ENCODE measurements around the gene C19orf12. TPM values are rescaled to one million over a fixed set of nuclear protein-coding genes. Genes with fewer than 3 reads are reported as not detected.
A peak's percentile ranks its signal among the peaks of the same experiment; 100 is the strongest.

C19orf12 gene
- total RNA-seq, 1 experiment from 2014 or later = 17.5 TPM

DNA sequence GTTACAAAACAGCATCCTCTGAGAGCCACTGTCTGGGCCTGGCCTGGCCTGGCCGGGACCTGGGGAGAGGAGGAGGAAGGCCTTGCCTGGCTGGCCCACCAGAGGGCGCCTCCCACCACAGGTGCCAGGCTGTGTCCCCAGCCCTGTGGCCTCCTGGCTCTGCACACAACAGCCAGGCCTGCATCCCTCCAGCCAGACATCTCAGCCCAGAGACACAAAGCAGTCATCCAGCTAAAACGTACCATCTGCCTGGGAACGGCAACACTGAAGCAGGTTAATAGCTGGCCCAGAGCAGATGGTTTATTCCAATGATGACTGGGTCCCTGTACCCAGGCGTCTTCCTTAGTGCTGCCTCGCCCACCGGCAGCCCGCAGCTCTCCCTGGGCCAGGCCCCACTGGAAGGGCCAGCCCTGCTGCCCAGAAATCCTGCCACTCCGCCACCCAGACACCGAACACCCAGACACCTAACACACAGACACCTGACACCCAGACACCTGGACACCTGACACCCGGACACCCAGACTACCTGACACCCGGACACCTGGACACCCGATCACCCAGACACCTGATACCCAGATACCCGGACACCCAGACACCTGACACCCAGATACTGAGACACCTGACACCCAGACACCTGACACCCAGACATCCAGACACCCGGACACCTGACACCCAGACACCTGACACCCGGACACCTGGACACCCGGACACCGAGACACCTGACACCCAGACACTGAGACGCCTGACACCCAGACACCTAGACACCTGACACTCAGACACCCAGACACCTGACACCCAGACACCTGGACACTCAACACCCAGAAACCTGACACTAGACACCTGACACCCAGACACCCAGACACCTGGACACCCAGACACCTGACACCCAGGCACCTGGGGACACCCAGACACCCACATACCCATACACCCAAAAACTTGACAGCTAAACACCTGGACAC lies 20.1 kb downstream of the C19orf12 start:
- no TSS peak for BruUV-seq (replicated peaks)
- no peak overlapping the region for H3K4me3 Mint-ChIP-seq (ENCODE audit: low read depth, unreplicated experiment)
- peak; percentile 77 for DNase-seq
- no peaks in the 10 kb centered on the region for H3K9me3 Mint-ChIP-seq (ENCODE audit: low read depth, unreplicated experiment)
- CTCF ChIA-PET = no interaction called here
- TF ChIP-seq, protein P1, sequence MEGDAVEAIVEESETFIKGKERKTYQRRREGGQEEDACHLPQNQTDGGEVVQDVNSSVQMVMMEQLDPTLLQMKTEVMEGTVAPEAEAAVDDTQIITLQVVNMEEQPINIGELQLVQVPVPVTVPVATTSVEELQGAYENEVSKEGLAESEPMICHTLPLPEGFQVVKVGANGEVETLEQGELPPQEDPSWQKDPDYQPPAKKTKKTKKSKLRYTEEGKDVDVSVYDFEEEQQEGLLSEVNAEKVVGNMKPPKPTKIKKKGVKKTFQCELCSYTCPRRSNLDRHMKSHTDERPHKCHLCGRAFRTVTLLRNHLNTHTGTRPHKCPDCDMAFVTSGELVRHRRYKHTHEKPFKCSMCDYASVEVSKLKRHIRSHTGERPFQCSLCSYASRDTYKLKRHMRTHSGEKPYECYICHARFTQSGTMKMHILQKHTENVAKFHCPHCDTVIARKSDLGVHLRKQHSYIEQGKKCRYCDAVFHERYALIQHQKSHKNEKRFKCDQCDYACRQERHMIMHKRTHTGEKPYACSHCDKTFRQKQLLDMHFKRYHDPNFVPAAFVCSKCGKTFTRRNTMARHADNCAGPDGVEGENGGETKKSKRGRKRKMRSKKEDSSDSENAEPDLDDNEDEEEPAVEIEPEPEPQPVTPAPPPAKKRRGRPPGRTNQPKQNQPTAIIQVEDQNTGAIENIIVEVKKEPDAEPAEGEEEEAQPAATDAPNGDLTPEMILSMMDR (IDR thresholded peaks at IDR 0.05; ENCODE audit: unreplicated experiment) = peak; percentile 79
- intact Hi-C loops (cut with micrococcal nuclease; ENCODE audit: unreplicated experiment) = loop anchor here (1.0 kb wide), 1 partner anchor 21 kb away; no protein-coding TSS in a partner anchor
- H3K4me1 Mint-ChIP-seq (ENCODE audit: low read depth, unreplicated experiment) = no peaks in the 10 kb centered on the region
- peaks cover 4% of the 10 kb centered on the region for H3K36me3 Mint-ChIP-seq (ENCODE audit: insufficient read depth, unreplicated experiment)
- H3K27me3 Mint-ChIP-seq (ENCODE audit: unreplicated experiment) = no peaks in the 10 kb centered on the region
- H3K27ac Mint-ChIP-seq (ENCODE audit: unreplicated experiment) = no peak overlapping the region

DNA sequence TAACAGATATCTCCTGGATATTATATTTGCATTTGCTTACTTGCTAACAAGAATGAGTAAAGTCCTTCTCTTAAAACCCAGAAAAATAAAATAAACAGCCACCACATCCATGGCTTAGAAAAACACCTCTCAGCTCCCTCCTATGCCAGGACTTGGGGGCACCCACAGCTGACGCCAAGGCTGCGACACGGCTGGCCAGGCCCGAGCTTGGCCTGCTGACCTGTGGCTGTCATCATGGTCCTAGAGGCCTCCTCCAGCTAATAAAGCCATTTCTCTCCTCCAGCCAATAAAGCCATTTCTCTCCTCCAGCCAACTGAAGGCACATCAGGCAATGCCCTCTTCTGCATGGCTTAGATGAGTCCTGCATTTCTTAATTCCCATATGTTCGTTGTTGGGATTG lies 20.9 kb downstream of the C19orf12 start:
- Mint-ChIP-seq H3K27me3 (ENCODE audit: unreplicated experiment) (no peaks in the 10 kb centered on the region), H3K4me1 (ENCODE audit: low read depth, unreplicated experiment) (no peaks in the 10 kb centered on the region), H3K4me3 (ENCODE audit: low read depth, unreplicated experiment) (no peak overlapping the region), H3K27ac (ENCODE audit: unreplicated experiment) (no peak overlapping the region), H3K36me3 (ENCODE audit: insufficient read depth, unreplicated experiment) (peaks cover 4% of the 10 kb centered on the region), H3K9me3 (ENCODE audit: low read depth, unreplicated experiment) (peaks cover 3% of the 10 kb centered on the region)
- CTCF ChIA-PET = no interaction called here
- TF ChIP-seq, protein P1 (IDR thresholded peaks at IDR 0.05; ENCODE audit: unreplicated experiment) = no peak
- DNase-seq = no peak
- intact Hi-C loops (cut with micrococcal nuclease; ENCODE audit: unreplicated experiment) = loop anchor here (1.0 kb wide), 1 partner anchor 22 kb away; no protein-coding TSS in a partner anchor
- BruUV-seq (replicated peaks) = no TSS peak

DNA sequence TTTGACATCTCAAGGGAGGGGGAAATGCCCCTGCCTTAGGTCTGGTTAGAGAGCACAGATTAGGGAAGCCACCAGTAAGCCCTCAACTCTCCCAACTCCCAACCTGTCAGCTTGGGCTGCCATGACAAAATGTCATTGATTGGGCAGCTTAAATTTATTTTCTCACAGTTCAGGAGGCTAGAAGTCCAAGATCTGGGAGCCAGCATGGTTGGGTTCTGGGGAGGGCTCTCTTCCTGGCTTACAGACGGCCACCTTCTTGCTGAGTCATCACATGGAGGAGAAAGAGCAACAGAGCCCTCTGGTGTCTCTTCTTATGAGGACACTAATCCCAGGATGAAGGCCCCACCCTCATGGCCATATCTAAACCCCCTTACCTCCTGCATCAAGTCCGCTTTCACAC lies 24.2 kb downstream of the C19orf12 start:
- no peak overlapping the region for H3K4me3 Mint-ChIP-seq (ENCODE audit: low read depth, unreplicated experiment)
- intact Hi-C loops (cut with micrococcal nuclease; ENCODE audit: unreplicated experiment) = loop anchor here (1.0 kb wide), 1 partner anchor 81 kb away; no protein-coding TSS in a partner anchor
- H3K27ac Mint-ChIP-seq (ENCODE audit: unreplicated experiment) = no peak overlapping the region
- H3K9me3 Mint-ChIP-seq (ENCODE audit: low read depth, unreplicated experiment) = peaks cover 3% of the 10 kb centered on the region
- peak; percentile 43 for DNase-seq
- TF ChIP-seq, protein P1 (IDR thresholded peaks at IDR 0.05; ENCODE audit: unreplicated experiment) = no peak
- H3K27me3 Mint-ChIP-seq (ENCODE audit: unreplicated experiment) = peaks cover 13% of the 10 kb centered on the region
- no TSS peak for BruUV-seq (replicated peaks)
- H3K36me3 Mint-ChIP-seq (ENCODE audit: insufficient read depth, unreplicated experiment) = no peaks in the 10 kb centered on the region
- no peaks in the 10 kb centered on the region for H3K4me1 Mint-ChIP-seq (ENCODE audit: low read depth, unreplicated experiment)
- CTCF ChIA-PET = interaction anchor here (0.7 kb wide), 1 partner anchor 334 kb away, joined by 4 read pairs; no protein-coding TSS in a partner anchor

DNA sequence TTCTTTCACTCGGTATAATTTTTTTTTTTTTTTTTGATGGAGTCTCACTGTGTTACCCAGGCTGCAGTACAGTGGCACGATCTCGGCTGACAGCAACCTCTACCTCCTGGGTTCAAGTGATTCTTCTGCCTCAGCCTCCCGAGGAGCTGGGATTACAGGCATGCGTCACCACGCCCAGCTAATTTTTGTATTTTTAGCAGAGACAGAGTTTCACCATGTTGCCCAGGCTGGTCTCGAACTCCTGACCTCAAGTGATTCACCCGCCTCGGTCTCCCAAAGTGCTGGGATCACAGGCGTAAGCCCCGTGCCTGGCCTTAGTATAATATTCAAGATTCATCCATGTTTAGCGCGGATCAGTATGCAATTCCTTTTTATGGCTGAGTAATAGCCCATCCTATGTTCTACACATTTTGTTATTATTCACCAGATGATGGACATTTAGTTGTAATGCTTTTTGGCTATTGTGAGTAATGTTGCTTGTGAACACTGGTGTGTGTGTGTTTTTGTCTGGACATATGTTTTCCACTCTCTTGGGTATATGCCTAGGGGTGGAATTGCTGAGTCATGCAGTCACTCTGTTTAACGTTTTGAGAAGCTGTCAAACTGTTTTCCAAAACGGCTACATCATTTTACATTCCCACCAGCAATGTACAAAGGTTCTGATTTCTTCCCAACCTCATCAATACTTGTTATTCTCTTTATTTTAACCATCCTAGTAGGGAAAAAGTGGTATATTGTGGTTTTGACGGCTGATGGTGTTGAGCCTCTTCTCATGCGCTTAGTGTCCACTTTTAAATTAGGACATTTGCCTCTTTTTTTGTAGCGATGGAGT lies 26.9 kb downstream of the C19orf12 start:
- CTCF ChIA-PET = interaction anchor here (0.6 to 0.7 kb wide), 2 partner anchors 22 to 43 kb away, joined by 3 read pairs; no protein-coding TSS in a partner anchor
- no peak overlapping the region for H3K4me3 Mint-ChIP-seq (ENCODE audit: low read depth, unreplicated experiment)
- H3K4me1 Mint-ChIP-seq (ENCODE audit: low read depth, unreplicated experiment) = no peaks in the 10 kb centered on the region
- TF ChIP-seq, protein P1 (IDR thresholded peaks at IDR 0.05; ENCODE audit: unreplicated experiment) = no peak
- BruUV-seq (replicated peaks) = no TSS peak
- no peak for DNase-seq
- H3K36me3 Mint-ChIP-seq (ENCODE audit: insufficient read depth, unreplicated experiment) = no peaks in the 10 kb centered on the region
- peaks cover 3% of the 10 kb centered on the region for H3K9me3 Mint-ChIP-seq (ENCODE audit: low read depth, unreplicated experiment)
- peaks cover 35% of the 10 kb centered on the region for H3K27me3 Mint-ChIP-seq (ENCODE audit: unreplicated experiment)
- H3K27ac Mint-ChIP-seq (ENCODE audit: unreplicated experiment) = no peak overlapping the region
- intact Hi-C loops (cut with micrococcal nuclease; ENCODE audit: unreplicated experiment) = no loop called here
